Measurements from ENCODE around the gene FAM120A.

Gene FAM120A

DNA sequence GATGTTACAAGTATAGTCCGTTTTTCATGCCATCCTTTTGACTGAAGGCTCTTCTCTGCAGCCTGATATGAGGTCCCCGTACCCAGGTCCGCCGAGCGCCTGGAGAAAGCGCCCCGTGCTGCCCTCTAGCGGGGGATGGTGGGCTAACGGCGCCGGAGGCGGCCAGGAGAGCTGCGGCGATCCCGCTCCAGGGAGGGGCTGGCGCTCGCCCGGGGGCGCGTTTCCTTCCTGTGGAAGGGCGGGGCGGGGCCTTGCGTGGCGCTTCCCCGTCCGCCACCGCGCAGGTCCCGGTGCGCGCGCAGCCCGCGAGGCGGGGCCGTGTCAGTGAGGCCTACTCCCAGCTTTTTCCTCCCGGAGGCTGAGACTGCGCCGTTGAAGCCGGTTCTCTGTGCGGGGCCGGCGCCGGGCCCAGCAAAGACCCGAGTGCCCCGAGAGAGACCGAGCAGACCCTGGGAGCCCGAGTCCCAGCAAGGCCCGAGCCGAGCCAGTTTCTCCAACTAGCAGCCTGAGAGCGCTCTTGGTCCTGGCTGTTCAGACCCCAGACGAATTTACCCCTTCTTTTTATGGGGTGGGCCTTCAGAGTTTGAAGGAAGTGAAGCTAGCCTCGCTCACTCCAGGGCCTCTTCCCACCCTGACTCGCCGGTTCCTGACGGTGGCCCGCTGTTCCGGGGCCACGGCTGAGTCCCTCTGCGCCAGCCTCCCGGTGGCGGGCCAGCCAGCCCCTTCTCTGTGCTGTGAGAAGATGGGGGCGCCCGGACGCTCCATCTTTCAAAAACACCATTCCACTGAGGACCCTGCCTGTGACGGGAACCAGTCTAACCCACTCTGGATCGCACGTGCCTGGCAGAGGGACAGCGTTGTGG lies 115.2 kb downstream of the FAM120A start:
- FAIRE-seq: no peak

DNA sequence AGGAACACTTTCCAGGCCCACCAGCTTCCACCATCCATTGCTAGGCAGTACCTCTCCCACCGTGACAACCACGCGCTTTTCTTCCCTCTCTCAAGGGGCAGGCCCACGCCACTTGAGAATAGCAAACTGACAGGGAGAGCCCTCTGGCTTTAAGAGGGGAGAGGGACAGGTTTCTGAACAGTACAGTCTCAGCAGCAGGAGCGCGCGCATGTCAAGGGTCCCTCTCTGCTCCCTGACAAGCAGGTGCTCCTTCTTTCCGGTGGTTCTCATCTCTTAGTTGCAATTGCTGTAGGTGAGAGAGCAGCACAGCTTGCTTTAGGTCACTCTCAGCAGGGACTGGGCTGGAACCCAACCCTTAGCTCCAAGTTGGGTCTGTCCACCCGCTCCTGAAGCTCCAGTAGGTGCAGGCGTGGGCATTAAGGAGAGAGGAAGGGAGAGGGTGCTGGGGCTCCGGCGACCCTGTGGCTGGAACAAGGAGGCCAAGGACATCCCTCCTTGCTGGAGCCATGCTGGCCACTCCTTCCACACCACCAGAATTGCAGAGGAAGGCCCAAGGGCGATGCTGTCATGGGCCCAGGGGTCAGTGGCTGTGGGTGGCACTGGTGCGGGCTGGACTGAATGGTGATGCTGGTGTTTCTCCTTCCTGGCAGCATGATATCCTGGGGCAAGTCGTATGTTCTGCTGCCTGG lies 115.9 kb downstream of the FAM120A start:
- no peak for FAIRE-seq

DNA sequence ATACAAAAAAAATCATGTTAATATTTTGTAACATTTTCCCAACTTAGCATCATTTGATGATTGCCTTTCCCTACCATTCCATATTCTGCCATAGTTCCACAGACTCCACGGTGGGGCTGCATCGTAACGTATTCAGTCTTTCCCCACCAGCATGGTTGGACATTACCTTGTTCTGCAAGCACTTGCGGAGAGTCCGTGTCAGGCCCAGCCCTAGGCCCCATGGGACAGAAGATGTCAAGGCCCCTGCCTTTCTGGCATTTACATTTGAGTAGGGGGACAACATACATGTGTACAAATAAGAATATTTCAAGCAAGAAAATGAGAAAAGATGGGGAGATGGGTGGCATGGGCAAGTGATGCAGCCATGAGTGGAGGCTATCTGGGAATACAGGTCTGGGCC lies 116.7 kb downstream of the FAM120A start:
- no peak for FAIRE-seq

DNA sequence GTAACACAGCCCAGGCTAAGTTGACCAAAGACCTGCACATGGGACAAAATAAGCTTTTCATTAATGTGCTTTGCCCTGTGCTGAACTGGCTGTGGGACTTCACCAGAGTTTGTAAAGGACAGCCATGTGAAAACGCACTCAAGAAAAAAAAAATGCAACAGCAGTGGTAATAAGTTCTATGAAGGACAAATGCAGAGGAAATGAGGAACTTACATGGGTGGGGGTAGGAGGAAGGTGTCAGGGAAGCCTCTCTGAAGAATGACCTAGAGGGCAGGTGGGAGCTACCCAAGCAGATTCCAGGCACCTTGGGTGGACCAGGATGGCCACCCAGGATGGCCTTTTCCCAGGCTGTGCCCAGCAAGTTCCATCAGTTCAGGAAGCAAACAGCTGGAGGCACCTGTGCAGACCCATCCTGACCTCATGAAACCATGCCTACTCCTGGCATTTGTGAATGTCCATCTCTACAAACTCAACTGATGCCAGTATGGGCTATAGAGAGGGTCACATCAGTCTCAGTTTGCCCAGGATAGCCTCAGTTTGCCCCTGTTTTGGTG lies 118.2 kb downstream of the FAM120A start:
- no peak for FAIRE-seq

DNA sequence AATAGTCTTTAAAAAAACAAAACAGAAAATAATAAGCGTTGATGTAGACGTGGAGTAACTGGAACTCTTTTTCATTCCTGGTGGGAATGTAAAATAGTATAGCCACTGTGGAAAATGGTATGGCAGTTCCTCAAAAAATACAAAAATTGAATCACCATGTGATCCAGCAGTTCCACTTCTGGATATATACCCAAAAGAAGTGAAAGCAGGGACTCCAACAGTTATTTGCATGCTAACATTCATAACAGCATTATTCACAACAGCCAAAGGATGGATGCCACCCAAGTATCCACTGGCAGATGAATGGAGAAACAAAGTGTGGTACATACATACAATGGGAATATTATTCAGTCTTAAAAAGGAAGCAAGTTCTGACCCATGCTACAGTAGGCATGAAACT lies 120.7 kb downstream of the FAM120A start:
- FAIRE-seq: no peak

DNA sequence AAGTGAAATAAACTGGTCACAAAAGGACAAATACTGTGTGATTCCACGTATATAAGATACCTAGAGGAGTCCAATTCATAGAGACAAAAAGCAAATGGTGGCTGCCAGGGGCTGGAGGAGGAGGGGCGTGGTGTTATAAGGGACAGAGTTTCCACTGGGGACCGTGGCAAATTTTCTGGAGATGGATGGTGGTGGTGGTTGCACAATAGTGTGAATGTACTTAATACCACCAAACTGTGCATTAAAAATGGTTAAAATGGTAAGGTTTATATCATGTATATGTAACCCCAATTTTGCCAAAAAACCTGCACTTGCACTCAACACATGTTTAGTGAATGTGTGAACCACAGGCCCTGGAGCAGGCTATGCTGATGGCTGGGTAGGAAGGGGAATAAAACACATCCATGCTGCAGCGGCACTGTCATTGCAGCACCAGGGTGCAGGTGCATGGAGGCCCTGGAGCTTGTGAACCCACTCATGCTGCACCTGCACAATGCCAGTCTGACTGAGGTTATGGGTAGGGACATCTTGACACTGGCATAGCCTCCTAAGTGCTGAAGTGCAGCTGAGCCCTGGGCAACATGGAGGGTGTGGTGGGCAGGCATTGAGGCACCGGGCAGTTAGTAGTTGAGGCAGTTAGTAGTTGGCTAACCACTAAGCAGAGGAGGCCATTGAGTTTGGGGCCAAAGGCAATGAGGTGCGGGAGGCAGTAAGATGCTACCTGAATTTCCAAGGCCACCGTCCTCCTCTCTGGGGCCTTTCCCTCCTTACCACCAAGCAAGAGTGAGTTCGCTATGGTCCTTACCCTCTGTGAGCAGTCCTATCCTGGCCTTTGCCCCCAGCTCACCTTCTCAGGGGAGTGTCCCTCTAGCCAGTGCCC lies 121.4 kb downstream of the FAM120A start:
- no peak for FAIRE-seq

DNA sequence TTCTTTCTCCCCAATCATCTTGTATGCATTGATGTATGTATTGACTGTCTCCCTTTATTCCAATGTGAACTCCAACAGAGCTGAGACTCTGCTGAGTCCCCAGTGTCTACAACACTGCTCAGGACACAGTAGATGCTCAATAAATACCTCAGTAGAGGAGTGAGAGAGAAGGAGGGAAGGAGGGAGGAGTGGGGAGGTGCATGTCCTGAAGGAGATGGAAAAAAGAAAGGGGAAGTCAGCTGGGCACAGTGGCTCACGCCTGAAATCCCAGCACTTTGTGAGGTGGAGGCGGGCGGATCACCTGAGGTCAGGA lies 122.0 kb downstream of the FAM120A start:
- no peak for FAIRE-seq

DNA sequence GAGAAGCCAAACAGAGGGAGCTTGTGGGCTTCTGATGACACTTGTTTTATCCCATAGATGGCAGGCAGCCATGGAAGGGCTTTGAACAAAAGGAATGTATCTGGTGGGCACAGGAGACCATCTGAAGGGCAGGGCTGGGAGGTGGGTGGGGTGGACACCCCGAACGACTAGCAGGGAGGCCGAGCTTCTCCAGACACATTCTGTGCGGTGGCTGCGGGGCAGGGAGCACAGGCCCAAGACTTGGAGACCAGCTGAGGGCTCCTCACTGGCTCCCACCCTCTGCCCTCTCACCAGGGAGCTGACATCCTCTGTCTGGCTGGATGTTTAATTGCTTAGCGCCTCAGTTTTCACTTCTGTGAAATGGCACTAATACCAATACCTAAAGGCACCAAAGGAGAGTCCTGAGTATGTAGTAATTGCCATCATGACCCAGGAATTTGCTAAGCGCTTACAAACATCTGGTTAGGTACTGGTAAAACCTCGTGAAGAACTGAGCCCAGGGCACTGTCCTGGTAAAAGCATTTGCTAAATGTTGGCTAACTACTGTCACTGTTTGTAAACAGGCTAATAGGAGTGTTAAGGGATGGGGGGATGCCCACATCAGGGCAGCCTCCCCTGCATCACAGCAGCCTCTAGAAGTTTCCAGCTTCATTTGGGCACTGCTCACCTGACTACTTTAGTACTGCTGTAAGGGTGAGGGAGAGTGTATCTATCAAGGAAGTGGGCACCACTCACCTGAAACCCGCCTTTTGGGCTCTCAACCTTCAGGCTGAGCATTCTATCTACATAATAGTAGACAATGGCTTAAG lies 122.8 kb downstream of the FAM120A start:
- no peak for FAIRE-seq

DNA sequence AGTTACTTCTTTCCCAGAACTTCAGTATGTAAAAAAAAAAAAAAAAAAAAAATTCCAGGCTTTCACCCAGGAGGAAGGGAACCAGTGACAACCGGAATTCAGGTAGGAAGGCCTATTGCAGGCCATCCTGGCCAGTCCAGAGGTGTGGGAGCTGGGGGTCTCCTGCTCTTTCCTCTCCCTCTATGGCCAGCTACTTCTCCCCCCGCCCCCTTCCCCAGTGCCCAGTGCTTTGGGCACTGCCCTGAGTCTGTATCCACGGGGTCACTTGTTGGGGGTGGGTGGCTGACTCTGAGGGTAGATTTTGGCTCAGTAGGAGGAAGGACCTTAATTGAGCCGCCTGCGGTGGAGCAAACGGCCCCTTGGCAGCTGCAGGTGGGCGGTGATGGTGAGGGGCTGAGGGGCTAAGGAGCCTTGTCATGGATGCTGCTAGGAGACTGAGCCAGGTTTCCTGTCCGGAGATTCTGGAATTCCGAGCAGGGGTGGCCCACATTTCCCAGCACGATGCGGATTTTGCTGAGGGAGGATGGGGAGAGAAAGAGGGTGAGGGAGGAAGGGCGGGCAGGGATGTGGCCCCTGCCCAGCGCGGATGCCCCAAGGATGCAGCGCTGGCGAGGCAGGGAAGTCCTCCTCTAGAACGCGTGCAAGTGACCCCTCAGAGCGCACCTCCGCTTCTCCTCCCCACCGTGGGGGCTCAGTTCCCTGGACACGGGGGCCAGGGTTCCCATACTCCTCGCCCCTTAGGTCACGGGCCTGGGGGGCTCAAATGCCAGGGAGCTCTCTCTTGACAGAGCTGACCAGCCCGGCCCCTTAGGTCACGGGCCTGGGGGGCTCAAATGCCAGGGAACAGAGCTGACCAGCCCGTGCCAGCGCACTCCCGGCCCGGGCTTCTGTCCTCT lies 123.7 kb downstream of the FAM120A start:
- no peak for FAIRE-seq

DNA sequence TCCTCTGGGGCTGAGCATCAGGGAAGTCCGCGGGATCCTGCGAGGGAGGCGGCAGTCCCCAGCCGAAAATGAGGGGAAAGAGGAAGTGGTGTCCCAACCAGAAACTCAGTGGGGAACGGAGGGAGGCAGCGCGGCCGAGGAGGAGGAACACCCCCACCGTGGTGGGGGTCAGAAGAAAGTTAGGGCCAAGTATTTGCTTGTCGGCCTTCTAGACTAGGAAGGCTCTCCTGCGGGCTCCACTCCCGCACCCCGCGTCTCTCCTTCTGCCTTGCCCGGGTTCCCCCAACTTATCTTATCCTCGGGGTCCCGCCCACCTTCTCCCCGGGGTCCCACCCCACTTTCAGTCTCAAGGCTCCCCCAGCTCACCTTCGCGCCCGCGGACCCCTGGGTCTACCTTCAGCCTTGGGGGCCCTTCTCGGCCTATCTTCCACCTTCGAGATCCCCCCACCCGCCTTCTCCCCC lies 124.3 kb downstream of the FAM120A start:
- FAIRE-seq: no peak

DNA sequence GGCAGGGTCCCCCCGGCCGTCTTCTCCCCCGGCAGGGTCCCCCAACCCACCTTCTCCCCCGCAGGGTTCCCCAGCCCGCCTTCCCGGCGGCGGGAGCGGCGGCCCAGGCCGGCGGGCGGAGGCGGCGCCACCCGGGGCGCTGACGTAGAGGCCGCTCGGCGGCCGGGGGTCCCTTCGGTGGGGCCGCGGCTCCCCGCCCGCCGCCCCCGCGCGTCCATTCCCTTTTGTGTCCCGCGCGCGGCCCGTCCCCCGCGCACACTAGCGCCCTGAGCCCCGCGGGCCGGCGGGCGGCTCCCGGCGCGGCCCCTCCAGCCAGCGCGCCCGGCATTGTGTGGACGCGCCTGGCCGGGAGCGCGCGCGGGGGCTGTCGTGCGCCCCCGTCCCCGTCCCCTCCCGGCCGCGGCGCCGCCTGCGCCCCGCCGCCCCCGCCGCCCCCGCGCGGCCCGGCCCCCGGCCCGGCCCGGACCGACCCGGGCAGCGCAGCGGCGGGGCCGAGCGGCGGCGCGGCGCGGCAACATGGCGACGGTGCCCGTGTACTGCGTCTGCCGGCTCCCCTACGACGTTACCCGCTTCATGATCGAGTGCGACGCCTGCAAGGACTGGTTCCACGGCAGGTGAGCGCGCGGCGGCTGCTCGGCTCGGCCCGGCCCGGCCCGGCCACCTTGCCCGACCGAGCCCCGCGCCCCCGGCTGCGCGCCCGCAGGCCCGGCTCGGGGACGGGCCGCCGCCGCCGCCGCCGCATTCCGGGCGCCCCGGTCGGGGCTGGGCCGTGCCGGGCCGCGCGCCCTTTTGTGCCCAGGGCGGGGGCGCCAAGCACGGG lies 125.0 kb downstream of the FAM120A start, which contains the start of gene PHF2:
Gene PHF2 (plus strand): TSS at position 327 of the 820 bp plus-strand sequence. CDS start 190 bp downstream, at position 517.
- no peak for FAIRE-seq

DNA sequence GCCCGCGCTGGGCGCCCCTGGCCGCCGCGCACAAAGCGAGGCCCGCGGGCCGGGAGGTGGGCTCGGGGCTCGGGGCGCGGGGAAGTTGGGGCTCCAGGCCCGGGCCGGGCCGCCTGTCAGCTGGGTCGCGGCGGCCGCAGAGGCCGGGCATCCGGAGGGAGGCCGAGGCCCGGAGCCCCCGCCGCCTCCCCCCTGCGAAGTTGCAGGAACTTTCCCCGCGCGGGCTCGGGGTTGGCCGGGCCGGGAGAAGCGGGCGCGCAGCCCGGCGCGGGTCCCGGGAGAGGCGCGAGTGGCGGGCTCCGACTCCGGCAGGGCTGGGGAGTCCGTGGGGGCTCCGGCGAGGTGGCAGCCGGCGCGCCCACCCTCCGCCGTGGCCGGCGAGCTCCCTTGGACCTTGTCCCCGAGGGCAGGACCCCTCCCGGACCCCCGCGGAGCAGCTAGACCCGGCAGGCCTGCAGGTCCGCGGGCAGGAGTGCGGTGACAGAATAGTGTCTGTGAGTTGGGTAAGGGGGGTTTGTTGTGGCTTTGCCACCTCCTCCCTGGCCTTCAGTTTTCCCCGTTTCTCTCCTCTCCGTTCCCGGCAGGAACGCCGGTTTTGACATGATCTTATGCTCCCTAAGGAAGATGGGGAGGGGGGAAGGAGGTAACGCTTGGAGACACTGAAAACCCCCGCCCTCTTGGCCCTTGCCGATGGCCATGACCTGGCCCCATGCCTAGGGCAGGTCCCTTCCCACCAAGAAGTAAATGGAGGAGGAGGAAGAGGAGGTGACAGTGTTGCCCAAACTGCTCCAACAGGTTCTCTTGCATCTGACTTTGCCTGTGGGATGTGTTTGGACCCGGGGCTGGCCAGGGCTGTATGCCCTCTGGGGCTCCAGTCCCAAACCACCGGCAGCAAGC lies 125.8 kb downstream of the FAM120A start:
- no peak for FAIRE-seq

DNA sequence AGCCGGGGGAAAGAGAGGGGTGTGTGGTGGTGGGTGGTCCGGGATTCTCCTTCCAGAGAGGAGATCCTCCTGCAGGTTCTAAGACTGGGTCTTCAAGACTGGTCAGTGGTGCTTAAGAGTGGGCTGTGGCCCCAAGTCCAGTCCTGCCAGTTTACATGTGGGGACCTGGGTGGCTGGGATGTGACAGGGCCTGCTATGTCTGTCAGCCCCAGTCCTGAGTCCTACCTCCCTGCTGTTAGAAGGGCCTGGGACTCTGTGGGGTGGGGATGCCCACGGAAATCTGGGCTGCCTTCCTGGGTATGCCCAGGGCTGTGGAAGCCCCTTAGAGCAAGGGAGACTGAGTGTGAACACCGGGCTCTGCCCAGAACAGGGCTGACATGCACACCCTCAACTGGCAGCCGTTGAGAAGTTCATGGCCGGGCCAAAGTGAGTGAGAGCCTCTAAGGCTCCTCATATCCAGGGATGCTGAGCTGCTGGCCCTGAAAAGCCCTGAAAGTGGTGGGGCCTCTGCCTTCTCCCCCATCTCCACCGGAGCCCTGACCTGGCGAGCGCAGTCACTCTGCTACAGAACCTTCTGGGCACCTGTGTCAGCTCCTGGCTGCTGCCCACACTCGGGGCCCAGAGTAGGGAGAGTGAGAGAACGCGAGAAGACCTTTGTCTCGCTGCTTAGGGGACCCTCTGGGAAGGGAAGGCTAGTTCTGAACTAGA lies 126.6 kb downstream of the FAM120A start:
- FAIRE-seq: no peak

DNA sequence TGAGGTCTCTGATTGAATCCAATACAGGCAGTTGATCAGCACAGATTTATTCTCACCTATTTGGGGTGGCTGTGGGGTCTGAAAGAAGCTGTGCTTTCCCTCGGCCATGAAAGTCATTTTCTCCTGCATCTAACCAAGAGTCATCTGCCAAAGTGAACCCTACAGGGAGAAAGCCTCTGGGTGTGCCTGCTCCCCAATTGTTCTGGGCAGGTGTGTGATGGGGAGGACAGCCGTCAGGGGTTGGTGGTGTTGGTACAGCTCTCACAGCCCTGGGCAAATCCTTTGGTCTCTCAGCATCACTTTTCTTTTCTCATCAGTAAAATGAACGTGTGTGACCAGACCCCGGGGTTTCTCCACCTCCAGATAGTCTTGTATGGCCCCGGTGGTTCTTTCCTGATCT lies 127.4 kb downstream of the FAM120A start:
- no peak for FAIRE-seq

DNA sequence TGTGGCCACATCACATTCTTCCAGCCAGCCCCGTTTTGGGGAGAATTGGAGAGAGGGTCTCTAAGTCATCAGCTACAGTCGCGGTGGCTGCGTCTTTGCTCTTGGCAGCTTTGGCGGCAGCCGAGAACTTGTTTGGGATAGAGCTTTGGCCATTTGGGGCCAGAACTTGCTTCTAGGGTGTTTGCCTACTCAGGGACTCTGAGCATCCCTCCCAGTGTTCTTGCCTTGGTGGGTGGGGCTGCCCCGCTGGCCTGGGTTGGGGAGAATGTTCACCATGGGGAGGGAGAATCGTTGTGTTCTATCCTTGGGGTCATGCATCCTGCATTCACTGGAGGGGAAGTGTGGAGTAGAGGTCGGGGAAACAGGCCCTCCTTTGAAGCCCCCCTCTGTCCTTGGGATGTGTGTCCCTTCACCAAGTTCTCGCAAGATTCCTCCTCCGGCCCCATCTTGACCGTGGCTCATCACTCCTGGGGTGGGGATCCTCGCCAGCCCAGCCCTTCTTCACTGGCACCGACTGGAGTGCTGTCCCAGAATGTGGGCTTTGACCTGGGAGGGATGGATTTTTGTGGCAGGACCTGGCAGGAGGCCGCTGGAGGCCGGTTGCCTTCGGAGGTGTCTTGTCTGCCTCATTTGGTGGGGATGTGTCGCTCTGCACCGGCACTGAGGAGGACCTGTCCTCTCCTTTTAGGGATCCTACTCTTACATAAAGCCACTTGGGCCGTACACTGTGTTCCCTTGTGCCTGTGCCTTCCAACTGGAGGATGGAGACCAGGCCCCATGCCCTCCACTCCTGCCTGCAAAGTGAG lies 128.4 kb downstream of the FAM120A start:
- no peak for FAIRE-seq

DNA sequence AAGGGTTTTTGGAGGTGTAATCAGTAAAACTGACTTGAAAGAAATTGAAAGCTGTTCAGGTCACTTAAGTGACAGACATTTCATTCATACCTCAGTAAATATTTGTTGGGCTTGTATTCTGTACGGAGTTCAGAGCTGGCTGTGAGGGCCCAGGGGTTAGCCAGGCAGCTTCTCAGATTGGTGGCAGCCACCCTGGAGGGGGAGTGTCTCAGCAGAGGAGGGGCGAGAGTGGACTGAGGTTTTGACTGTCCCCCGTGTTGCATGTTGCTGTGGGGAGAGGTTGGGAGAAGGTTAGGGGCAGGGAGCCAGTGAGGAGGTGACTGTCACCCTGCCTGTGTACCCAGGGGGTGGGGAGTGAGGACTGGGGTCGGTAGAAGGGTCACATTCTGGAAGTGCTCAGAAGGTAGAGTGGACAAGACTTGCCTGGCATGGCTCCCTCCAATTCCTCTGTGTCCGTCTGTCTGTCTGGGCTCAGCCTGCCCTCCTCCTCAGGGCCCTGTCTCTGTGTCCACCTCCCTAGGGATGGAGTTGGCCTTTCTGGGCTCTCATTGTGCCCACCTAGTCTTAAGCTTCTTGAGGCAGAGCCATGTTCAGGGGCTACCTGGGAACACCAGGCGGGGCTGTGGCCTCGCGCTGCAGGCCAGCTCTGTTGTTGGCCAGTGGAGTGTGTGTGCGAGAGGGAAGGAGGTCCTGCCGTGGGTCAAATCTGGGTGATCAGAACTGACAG lies 129.3 kb downstream of the FAM120A start:
- no peak for FAIRE-seq

DNA sequence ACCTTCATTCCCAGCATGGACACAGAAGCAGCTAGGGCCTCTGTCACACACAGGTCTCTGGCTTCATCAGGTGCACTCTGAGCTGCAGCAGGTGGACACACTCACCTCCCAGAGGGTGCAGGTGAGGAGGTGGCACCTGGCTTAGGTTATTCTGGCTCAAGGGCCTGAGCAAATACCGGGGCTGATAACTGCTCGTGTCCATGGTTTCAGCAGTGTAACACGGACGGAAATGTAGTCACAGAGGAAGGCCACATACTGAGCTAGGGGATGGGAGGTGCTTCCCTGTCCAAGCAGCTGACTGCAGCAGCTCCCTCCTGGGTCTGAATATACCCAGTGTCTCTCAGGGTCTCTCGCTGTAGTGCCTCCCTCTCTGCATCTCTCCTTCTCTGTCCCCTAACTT lies 130.6 kb downstream of the FAM120A start:
- FAIRE-seq: no peak
